HG03196 (cell line): ENCODE data around the gene CCL25.
"Not testable (repeated sequence)": the region's sequence is repeated elsewhere in the genome, so short reads cannot be mapped to it uniquely, and the experiment has no call there.

Experiments used
- ATAC-seq: cut with Tn5 transposase; IDR thresholded peaks from one replicate; pipeline ENCODE4 v1.9.1; 2021; ENCODE audit not compliant: unreplicated experiment

The CCL25 gene, protein sequence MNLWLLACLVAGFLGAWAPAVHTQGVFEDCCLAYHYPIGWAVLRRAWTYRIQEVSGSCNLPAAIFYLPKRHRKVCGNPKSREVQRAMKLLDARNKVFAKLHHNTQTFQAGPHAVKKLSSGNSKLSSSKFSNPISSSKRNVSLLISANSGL

GRCh38 chr19:8052464-8052859, at the start of gene CCL25:
Gene CCL25 (plus strand): TSS chr19:8052760. CDS start chr19:8053050, 290 bp downstream.
- no peak for ATAC-seq

DNA sequence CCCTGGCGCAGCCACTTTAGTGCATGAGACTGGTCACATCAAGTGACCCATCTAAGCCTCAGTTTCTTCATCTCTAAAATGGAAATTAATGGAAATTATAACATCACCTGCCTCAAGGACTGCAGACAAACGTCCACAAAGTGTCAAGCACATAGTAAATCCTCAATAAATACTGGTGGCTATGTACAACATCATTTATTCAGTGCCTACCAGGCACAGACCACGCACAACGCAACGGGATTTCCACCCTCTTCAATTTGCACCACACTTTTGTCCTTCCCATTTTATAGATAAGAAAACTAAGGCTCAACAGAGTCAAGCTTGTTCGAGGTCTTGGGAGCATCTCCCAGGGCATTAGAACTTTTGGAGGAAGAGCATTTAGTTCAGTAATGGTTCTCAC, 48.6 kb upstream of the CCL25 start:
- no peak for ATAC-seq

GRCh38 chr19:8004723-8005513, 47.6 kb upstream of the CCL25 start:
- peak; percentile 23 for ATAC-seq

DNA sequence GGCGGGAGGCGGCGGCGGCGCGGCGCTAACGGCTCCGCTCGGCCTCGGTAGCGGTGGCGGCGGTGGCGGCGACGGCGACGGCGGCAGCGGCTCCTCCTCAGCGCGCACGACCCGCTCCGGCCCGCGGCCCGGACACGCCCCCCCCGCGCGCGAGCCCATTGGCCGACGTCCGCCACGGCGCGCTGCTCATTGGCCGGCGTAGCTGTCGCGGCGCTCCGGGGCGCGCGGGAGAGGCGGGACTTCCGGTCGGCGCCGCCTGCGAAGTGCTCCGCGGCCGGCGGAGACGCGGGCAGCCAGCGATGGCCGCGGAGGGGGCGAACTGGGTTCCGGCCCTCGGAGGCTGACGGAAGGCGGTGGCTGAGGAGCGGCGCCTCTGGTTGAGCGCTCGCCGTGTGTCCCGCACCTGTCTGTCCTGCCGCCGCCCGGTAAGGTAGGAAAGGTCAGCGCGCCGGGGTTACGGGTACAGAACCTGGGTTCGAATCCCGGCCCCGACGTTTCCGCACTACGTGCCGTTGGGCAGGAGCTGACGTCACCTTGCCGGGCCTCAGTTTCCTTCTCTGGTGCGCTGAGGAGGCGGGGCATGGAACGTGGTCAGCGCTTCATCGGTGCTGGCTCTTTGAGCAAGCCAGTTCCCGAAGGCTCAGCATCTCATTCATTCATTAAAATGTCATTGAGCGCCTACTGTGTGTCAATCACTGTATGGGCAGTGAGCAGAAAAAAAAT, 46.9 kb upstream of the CCL25 start, which contains the start of gene ELAVL1:
TSS of gene ELAVL1 (minus strand) at position 108 of the 723 bp plus-strand sequence. CDS start 13,826 bp downstream, outside the sequence.
- peak; percentile 63 for ATAC-seq

DNA sequence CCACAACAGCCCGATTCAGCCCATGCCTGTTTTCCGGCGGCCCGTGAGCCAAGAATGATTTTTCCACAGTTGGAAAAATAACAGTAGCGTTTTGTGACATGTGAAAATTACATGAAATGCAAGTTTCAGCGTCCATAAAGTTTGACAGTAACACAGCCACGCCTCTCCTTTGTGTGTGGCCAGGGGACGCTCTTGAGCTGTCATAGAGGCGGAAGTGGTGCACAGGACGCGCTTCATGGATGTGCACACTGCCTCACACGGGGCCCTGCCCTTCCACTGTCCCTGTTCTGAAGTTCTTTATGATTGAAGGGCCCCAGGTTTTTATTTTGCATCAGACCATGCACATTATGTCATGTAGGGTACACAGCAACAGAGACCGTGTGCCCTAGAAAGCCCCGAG, 34.8 kb upstream of the CCL25 start:
- ATAC-seq = no peak

DNA sequence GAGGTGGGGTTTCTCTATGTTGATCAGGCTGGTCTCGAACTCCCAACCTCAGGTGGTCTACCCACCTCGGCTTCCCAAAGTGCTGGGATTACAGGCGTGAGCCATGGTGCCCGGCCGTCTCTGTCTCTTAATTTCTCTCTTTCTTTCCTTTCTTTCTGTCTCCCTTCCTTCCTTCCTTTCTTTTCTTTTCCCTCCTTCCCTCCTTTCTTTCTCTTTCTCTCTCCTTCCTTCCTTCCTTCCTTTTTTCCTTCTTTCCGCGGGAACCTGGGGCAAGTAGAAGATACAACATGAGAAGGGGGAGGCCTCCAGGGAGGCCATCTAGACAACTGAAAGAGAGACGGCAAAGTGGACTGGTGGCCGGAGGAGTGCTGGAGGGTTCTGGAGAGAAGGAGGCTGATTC, 31.9 kb upstream of the CCL25 start:
- ATAC-seq = no peak

DNA sequence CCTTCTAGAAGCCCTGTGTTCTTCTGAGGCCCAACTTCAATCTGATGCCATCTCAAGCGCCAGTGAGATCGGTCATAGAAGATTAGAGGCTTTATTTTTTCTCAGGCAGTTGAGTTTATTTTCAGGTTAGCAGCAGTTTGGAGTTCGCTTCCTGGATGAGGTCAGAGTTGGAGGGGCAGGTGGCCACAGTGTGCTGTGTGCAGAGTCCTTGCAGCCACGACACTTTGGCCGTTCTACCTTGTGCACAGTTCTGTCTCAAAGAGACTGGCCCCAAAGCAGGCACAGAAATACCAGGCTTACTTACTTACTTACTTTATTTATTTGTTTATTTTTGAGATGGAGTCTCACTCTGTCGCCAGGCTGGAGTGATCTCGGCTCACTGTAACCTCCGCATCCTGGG, 31.2 kb upstream of the CCL25 start:
- ATAC-seq = no peak

- ATAC-seq = no peak
Measured at GRCh38 chr19:8022275-8022674, 30.3 kb upstream of the CCL25 start.

GRCh38 chr19:8023371-8023770, 29.2 kb upstream of the CCL25 start:
- no peak for ATAC-seq

DNA sequence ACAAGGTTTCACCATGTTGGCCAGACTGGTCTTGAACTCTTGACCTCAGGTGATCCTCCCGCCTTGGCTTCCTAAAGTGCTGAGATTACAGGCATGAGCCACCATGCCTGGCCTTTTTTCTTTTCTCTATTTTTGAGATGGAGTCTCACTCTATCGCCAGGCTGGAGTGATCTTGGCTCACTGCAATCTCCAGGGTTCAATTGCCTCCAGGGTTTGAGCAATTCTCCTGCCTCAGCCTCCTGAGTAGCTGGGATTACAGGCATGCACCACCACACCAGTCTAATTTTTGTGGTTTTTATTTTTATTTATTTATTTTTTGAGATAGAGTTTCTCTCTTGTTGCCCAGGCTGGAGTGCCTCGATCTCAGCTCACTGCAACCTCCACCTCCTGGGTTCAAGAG, 28.3 kb upstream of the CCL25 start:
- ATAC-seq = not testable (repeated sequence)

DNA sequence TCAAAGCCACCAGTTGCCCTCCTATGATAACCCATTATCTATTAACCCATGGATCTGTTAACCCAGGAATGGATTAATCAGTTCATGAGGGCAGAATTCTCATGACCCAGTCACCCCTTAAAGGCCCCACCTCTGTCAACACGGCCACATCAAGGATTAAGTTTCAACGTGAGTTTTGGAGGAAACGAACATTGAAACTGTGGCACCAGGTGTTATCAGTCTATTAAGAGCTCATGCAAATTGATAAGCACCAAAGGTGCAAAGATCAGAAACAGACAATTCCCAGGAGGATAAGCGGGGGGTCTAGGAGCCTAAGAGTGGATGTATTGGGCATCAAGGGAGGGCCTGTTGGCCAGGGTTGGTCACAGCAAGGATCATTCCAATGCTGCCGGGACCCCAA, 27.2 kb upstream of the CCL25 start:
- ATAC-seq = no peak

DNA sequence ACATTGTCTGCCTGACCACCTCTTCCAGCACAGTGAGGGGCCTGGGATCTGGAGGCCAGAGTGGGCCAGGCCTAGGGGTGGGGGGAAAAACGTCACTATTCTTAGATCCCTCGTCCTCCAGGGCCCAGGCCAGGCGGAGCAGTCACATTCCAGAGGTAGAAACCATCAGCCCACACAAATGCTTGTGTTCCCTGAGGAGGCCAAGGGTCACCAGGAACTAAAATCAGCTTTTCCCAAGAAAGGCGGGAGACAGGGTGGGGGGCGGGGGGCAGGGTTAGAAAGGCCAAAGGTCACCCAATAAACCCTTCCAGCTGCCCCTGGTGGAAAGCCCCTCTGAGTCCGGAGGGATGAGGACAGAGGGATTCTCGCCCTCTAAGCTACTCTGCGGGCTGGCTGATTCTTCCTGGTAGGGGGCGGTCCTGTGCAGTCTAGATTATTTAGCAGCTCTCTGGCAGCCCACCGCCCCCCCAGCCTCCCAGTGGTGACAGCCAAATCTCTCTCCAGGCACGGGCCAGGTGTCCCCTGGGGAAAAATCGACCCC, 23.5 kb upstream of the CCL25 start:
- ATAC-seq = no peak

GRCh38 chr19:8030960-8031359, 21.6 kb upstream of the CCL25 start:
- ATAC-seq = no peak

DNA sequence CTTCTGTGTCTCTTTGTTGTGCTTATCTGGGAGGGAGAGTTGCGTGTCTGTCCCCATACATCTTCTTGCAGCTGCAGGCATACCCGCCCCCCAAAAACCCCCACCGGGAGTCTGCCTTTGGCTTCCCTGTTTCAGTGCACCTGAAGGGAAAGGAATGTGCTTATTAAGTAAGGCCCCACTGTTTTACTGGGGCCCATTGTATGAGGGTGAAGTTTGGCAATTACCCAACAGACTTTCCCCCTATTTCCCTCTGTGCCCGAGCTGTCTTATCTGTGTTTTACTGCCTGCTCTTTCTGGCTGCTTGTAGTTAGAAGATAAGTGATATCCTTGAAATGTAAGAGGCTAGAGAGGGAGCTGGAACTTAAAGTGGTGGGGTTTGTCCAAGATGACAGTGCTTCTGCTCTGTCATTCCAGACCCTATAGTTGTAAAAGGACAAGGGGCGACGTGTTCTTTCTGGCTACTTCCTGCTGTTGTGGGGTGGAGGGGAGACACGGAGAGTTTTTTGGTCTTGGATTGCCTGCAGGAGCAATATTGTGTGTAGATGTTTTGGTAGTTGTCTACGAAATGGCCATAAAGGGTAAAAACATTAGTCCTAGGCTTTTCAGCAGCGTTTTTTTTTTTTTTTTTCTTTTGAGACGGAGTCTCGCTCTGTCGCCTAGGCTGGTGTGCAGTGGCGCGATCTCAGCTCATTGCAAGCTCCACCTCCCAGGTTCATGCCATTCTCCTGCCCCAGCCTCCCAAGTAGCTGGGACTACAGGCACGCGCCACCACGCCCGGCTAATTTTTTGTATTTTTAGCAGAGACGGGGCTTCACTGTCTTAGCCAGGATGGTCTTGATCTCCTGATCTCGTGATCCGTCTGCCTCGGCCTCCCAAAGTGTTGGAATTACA, 19.0 kb upstream of the CCL25 start:
- not testable (repeated sequence) for ATAC-seq

DNA sequence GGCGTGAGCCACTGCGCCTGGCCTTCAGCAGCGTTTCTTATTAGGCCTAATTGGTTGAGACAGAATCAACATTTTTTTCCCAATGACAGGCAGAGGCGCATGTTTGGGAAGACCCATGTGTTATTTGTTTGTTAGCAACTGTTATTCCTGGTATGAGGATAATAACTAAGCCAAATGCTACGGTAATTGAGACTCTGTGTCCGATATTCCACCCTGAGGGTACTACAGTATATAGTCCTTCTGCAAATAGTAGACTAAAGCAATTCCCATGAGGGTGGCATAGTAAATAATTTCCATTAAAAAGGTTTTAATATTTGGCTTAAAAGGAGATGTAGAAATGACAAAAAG, 18.4 kb upstream of the CCL25 start:
- no peak for ATAC-seq

- no peak for ATAC-seq
Measured at GRCh38 chr19:8036434-8037099, 16.0 kb upstream of the CCL25 start.

DNA sequence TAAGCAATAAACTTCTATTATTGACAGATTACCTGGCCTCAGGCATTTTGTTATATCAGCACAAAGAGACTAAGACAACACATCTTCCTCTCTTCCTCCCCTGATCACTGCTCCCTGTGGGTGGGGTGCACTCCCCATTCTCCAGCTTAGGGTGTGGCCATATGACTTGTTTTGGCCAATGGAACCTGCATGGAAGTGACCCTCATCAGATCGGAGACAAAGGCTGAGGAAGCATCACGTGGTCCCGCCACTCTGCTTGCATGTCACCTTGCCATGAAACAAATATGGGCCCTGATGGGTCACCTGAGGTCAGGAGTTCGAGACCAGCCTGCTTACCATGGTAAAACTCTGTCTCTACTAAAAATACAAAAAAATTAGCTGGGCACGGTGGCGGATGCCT, 13.7 kb upstream of the CCL25 start:
- ATAC-seq = no peak

GRCh38 chr19:8039231-8039630, 13.3 kb upstream of the CCL25 start:
- ATAC-seq = no peak

- ATAC-seq = no peak
Measured at GRCh38 chr19:8041531-8041931, 11.0 kb upstream of the CCL25 start.

GRCh38 chr19:8042900-8043299, 9.7 kb upstream of the CCL25 start:
- no peak for ATAC-seq
